ENCODE results near the gene C17orf75.

DNA sequence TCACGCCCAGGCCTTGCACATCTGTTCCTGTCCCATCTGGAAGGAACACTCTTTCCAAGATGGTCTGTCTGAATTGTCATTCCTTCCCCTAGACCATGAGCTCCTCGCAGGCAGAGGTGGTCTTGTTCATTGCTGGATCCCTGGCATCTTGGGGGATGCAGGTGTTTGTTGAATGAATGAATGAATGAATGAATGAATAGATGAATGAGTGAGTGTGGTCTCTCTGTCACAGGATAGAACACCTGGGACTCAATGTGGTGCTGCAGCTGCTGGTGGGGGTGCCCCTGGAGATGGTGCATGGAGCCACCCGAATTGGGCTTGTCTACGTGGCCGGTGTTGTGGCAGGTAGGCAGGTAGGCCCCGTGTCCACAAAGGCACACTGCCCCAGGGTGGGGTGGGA lies 44.1 kb downstream of the C17orf75 start:
- TF ChIP-seq, protein P1, sequence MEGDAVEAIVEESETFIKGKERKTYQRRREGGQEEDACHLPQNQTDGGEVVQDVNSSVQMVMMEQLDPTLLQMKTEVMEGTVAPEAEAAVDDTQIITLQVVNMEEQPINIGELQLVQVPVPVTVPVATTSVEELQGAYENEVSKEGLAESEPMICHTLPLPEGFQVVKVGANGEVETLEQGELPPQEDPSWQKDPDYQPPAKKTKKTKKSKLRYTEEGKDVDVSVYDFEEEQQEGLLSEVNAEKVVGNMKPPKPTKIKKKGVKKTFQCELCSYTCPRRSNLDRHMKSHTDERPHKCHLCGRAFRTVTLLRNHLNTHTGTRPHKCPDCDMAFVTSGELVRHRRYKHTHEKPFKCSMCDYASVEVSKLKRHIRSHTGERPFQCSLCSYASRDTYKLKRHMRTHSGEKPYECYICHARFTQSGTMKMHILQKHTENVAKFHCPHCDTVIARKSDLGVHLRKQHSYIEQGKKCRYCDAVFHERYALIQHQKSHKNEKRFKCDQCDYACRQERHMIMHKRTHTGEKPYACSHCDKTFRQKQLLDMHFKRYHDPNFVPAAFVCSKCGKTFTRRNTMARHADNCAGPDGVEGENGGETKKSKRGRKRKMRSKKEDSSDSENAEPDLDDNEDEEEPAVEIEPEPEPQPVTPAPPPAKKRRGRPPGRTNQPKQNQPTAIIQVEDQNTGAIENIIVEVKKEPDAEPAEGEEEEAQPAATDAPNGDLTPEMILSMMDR (IDR thresholded peaks at IDR 0.05), result no peak
- TF ChIP-seq POLR2A (IDR thresholded peaks at IDR 0.05), result no peak
